CD4-positive, alpha-beta T cell treated with Interferon gamma for 1 hour (primary cell): Measurements from ENCODE around the gene KLRC3.
"Not testable (repeated sequence)": the region's sequence is repeated elsewhere in the genome, so short reads cannot be mapped to it uniquely, and the experiment has no call there.

ENCODE experiments used
- DNase-seq: peaks from one replicate; pipeline ENCODE4 v3.0.0-alpha.2; 2020

KLRC3 gene

GRCh38 chr12:10368206-10369171 is 51.9 kb downstream of the KLRC3 start:
- DNase-seq = no peak

DNA sequence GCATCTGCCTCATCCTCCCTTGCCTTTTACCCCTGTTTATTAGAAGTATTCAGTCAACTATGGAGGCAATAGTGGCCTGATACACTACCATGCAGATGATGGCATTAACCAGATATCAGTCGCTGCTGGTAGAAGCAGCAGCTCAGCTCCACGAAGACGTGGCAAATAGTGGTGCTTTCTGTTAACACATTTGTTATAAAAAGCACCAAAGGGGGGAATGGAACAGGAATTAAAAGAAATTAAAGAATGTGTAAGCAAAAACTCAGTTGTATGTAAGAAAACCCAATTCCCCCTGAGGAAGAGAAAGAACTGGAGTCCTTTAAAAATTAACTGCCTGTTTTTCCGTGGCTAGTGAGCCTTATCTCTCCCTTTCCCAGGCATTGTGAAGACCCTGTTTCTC is 52.7 kb downstream of the KLRC3 start:
- DNase-seq = not testable (repeated sequence)

DNA sequence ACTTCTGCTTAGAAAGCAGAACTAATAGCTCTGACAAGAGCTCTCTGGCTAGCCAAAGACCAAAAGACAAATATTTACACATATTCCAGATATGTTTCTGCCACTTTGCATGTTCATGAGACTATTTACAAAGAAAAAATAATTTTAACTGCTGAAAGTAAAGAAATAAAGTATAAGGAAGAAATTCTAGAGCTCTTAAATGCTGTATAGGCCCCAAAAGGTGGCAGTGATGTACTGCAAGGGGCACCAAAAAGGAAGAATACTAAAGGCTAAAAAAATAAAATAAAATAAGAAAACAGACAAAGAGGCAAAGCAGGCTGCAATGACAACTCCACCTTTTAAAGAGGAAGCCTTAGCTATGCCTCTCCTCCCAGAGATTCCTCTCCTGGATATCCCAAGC is 53.5 kb downstream of the KLRC3 start:
- no peak for DNase-seq

- DNase-seq = no peak
These were observed 54.5 kb downstream of the KLRC3 start for GRCh38 chr12:10365696-10366405.

DNA sequence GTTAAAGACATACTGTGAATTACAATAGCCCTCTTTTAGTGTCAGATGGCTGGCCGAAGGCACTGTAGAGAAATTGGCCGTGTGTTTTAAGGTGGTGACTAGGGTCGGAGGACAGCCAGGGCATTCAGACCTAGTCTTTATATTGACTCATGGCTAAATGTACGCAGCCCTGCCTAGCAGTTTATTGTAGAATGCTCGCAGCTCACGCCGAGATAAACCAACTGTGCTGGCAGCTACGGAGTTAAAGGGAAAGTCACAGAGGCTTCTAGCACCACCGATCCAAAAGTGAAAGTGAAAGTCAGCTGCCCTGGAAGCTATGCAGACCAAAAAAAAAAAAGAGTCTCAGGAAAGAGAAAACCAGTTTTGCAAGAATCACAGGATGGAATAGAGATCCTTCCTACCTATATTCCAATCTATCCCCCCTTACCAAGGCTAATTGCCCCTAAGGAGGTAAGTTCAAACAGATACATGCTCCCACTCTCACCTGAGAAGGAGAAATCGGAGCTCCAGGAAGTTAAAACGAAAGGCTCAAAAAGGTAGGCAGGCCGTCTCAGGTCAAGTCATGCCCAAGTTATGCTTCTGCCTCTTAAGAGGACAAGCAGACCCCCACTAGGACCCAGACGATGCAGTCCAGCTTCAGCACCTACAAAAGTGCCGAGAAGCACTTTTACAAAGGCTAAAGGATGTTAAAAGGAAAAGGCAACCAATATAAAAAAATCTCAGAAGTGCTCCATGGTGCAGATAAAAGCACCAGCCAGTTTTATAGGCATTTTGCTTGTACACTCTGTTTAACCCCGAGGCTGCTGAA is 55.4 kb downstream of the KLRC3 start:
- DNase-seq = peak; percentile 64

DNA sequence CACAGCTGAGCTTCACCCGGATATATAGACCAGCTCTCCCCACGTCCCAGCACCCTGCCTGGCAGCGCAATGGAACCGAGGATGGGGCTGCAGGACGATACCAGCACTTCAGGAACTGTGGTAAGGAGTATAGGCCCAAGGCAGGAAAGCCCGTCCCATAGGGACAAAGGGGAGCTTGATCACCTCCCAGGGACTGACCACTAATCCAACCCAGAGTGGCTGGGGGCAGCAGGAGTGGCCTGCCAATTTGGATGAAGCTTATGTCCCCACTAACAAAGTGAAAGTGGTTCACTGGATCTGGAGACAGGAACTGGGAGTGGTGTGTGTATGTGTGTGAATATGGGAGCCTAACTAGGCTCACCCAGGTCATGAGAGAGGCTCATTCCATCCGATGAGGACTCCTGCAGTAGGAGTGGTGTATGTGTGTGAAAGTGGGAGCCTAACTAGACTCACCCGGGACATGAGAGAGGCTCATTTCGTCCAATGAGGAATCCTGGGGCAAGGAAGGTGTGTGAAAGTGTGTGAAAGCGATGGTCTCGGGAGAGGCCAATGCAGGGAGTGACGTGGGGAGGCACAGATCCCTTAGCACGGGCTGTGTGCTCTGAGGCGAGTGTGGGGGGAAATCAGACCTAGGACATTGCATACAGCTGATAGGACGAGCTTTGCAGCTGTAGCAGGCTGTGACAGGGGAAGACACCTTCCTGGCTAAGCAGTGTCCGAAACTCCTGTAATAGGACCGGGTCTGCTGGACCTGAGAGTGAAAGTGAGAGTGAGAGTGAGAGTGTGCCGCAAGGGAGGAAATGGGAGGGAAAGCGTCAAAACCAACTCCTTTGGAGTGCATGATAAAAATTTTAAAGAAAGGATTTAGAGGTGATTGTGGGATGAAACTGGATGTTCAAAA is 56.2 kb downstream of the KLRC3 start:
- DNase-seq = no peak

- no peak for DNase-seq
These were observed 56.8 kb downstream of the KLRC3 start for GRCh38 chr12:10363658-10363913.

DNA sequence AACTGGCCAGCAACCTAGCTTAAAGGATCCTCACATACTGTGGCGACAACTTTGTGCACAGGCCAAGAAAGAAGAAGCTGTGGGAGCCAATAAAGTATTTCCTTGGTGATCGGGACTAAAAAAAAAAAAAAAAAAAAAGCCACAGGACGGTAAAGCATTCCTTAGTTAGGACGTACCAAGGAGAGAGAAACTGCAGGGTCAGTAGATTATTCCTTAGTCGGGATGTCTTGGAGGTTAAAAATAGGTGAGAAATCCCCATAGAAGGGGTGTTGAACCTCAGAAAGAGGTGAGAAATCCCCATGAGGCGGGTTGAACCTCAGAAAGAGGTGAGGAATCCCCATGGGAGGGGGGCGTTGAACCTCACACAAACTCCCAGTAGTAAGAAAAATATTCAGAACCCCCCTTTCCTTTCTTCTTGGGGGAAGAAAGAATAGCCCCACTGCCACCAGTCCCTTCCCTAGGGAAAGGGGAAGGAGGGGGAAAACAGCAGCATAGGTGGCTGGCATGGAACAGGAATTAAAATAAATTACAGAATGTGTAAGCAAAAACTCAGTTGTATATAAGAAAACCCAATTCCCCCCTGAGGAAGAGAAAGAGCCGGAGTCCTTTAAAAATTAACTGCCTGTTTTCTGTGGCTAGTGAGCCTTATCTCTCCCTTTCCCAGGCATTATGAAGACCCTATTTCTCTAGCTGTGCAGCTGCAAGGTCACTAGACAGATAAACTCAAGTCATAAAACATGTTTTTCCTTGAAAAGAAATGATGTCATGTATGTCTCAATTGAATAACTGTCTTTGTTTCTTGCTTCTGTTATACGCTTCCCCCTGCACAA is 57.4 kb downstream of the KLRC3 start:
- no peak for DNase-seq

GRCh38 chr12:10362325-10362724 is 58.1 kb downstream of the KLRC3 start:
- no peak for DNase-seq
